ENCODE data around the gene GNG2.

Gene GNG2

GRCh38 chr14:51862860-51863259 is 2.4 kb downstream of the GNG2 start:
- H3K27me3 ChIP-seq (replicated peaks; ENCODE audit: control insufficient read depth, insufficient read depth, low read length) = no peaks in the 10 kb centered on the region
- peak overlapping the region; percentile 78 for H3K4me3 ChIP-seq (replicated peaks; ENCODE audit: low read depth, low read length)
- no peak for TF ChIP-seq CTCF (IDR thresholded peaks at IDR 0.05; ENCODE audit: insufficient read depth, low read length, poor library complexity, severe bottlenecking)
- DNase-seq (ENCODE audit: extremely low read depth, insufficient read length) = no peak
- H3K36me3 ChIP-seq (ENCODE audit: control insufficient read depth, insufficient read depth, low read length) = no peaks in the 10 kb centered on the region

GRCh38 chr14:51865953-51866747 is 5.7 kb downstream of the GNG2 start:
- Histone ChIP-seq H3K4me3 (replicated peaks; ENCODE audit: low read depth, low read length) (peak overlapping the region; percentile 32), H3K36me3 (ENCODE audit: control insufficient read depth, insufficient read depth, low read length) (no peaks in the 10 kb centered on the region), H3K27me3 (replicated peaks; ENCODE audit: control insufficient read depth, insufficient read depth, low read length) (no peaks in the 10 kb centered on the region)
- no peak for TF ChIP-seq CTCF (IDR thresholded peaks at IDR 0.05; ENCODE audit: insufficient read depth, low read length, poor library complexity, severe bottlenecking)
- DNase-seq (ENCODE audit: extremely low read depth, insufficient read length) = peak; percentile 50

- peak; percentile 38 for DNase-seq (ENCODE audit: extremely low read depth, insufficient read length)
- TF ChIP-seq CTCF (IDR thresholded peaks at IDR 0.05; ENCODE audit: insufficient read depth, low read length, poor library complexity, severe bottlenecking) = no peak
- no peak overlapping the region for H3K4me3 ChIP-seq (replicated peaks; ENCODE audit: low read depth, low read length)
Measured at GRCh38 chr14:51867741-51868140, 7.3 kb downstream of the GNG2 start.

GRCh38 chr14:51868405-51868804 is 8.0 kb downstream of the GNG2 start:
- TF ChIP-seq CTCF (IDR thresholded peaks at IDR 0.05; ENCODE audit: insufficient read depth, low read length, poor library complexity, severe bottlenecking) = no peak
- Histone ChIP-seq H3K4me3 (replicated peaks; ENCODE audit: low read depth, low read length) (no peak overlapping the region), H3K36me3 (ENCODE audit: control insufficient read depth, insufficient read depth, low read length) (no peaks in the 10 kb centered on the region), H3K27me3 (replicated peaks; ENCODE audit: control insufficient read depth, insufficient read depth, low read length) (no peaks in the 10 kb centered on the region)
- no peak for DNase-seq (ENCODE audit: extremely low read depth, insufficient read length)

More at GRCh38 chr14:51867741-51868140, 7.3 kb downstream of the GNG2 start:
- H3K36me3 ChIP-seq (ENCODE audit: control insufficient read depth, insufficient read depth, low read length) = no peaks in the 10 kb centered on the region
- no peaks in the 10 kb centered on the region for H3K27me3 ChIP-seq (replicated peaks; ENCODE audit: control insufficient read depth, insufficient read depth, low read length)

GRCh38 chr14:51869411-51870100 is 9.1 kb downstream of the GNG2 start:
- peak; percentile 51 for DNase-seq (ENCODE audit: extremely low read depth, insufficient read length)
- H3K36me3 ChIP-seq (ENCODE audit: control insufficient read depth, insufficient read depth, low read length) = no peaks in the 10 kb centered on the region
- no peaks in the 10 kb centered on the region for H3K27me3 ChIP-seq (replicated peaks; ENCODE audit: control insufficient read depth, insufficient read depth, low read length)
- H3K4me3 ChIP-seq (replicated peaks; ENCODE audit: low read depth, low read length) = no peak overlapping the region; the same call in 1 of the 2 replicates
- TF ChIP-seq CTCF (IDR thresholded peaks at IDR 0.05; ENCODE audit: insufficient read depth, low read length, poor library complexity, severe bottlenecking) = no peak
